ENCODE data around the gene SH2D1A. TPM values are rescaled to one million over a fixed set of nuclear protein-coding genes. Genes with fewer than 3 reads are reported as not detected.

Gene SH2D1A
- total and polyA plus RNA-seq, 10 of the 15 experiments (the other 5 are each of a cell fraction or from before 2014, with no cell fraction given), result 0.33 to 8.8 (median 0.54) TPM; not detected in 1

DNA sequence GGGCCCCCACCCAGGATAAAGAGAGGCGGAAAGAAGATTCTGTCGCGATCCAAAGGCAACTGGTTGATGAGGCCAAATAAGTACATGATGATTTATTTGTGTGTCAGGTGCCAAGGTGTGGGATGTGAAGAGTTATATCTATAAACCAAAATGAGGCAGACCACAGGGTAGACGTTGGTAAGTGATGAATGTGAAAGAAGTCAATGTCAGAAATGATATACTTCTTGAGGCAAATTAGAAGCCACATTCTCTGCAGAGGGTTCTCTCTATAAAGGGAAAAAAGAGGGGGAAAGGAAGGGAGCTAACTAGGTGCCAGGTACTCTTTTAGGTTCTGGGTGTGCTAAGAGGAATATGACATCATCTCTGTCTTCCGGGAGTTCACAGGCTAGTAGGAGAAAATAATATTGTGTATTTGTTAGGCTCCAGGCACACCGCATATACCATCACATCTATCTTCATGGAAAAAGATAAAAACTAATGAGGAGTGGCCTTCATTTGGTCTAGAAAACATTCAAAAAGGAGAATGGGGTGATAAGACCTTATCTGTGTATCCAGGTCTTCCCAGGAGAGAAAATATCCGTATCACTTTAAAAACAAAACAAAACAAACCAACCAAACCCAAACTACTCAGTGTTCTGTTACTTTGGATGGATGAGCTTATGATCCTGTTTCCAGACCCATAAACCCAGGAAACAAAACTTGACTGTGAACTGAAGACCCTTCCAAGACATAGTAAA, 4.8 kb upstream of the SH2D1A start:
- ATAC-seq, result no peak
- SMC1A ChIA-PET (ENCODE audit: uncharacterized antibody, unreplicated experiment), result no interaction called here
- no peak overlapping the region for H3K4me3 ChIP-seq
- BruUV-seq (replicated peaks), result no TSS peak
- no peak overlapping the region for H2AFZ ChIP-seq (ENCODE audit: control insufficient read depth, low read depth, low read length)
- RAD21 ChIA-PET (ENCODE audit: unreplicated experiment), result interaction anchor here (0.7 kb wide), 1 partner anchor 11 kb away, joined by 3 read pairs; no protein-coding TSS in a partner anchor
- H4K20me1 ChIP-seq (ENCODE audit: control insufficient read depth, insufficient read depth), result no peaks in the 10 kb centered on the region
- no peaks in the 10 kb centered on the region for H3K4me1 ChIP-seq (ENCODE audit: control insufficient read depth, insufficient read depth, low read length)
- CTCF ChIA-PET, result no interaction called here
- in situ Hi-C loops (cut with MboI), result no loop called here
- no peaks in the 10 kb centered on the region for H3K36me3 ChIP-seq (ENCODE audit: control insufficient read depth in 2 of 2, insufficient read depth in 2 of 2, low read length in 1 of 2)
- no peaks in the 10 kb centered on the region for H3K79me2 ChIP-seq (ENCODE audit: control insufficient read depth, insufficient read depth, low read length)
- POLR2A ChIA-PET, result no interaction called here
- no peaks in the 10 kb centered on the region for H3K27me3 ChIP-seq (replicated peaks in 1 of 2; ENCODE audit: control insufficient read depth in 2 of 2, insufficient read depth in 2 of 2, low read length in 1 of 2)
- WGBS (ENCODE audit: insufficient coverage, insufficient replicate concordance, low lambda C conversion rate, missing lambda C conversion rate), result 34% methylated on average over 7 of the region's 7 CpGs
- TF ChIP-seq LARP7 (IDR thresholded peaks at IDR 0.05) (no peak), ASH2L (IDR thresholded peaks at IDR 0.05; ENCODE audit: borderline replicate concordance, low read depth) (no peak), YY1 (IDR thresholded peaks at IDR 0.05; ENCODE audit: low read depth, low read length) (no peak), HDGF (IDR thresholded peaks at IDR 0.05) (no peak), CREB1 (IDR thresholded peaks at IDR 0.05; ENCODE audit: low read depth) (no peak), POLR2A (IDR thresholded peaks at IDR 0.05; ENCODE audit: low read depth, low read length) (no peak), PAX8 (IDR thresholded peaks at IDR 0.05) (no peak)
- no peak overlapping the region for H3K27ac ChIP-seq (ENCODE audit: control insufficient read depth, insufficient read depth)
- H3K9me3 ChIP-seq (replicated peaks; ENCODE audit: control insufficient read depth, insufficient read depth, low read length), result no peaks in the 10 kb centered on the region; the same call in 2 of the 3 replicates
- no peak for FAIRE-seq
- no peak overlapping the region for H3K4me2 ChIP-seq (ENCODE audit: control insufficient read depth, insufficient read depth)
- no peak overlapping the region for H3K9ac ChIP-seq (ENCODE audit: control insufficient read depth, insufficient read depth, low read length)
- intact Hi-C loops (cut with micrococcal nuclease; ENCODE audit: unreplicated experiment), result no loop called here
- DNase-seq (ENCODE audit: low read depth, low spot score), result no peak

DNA sequence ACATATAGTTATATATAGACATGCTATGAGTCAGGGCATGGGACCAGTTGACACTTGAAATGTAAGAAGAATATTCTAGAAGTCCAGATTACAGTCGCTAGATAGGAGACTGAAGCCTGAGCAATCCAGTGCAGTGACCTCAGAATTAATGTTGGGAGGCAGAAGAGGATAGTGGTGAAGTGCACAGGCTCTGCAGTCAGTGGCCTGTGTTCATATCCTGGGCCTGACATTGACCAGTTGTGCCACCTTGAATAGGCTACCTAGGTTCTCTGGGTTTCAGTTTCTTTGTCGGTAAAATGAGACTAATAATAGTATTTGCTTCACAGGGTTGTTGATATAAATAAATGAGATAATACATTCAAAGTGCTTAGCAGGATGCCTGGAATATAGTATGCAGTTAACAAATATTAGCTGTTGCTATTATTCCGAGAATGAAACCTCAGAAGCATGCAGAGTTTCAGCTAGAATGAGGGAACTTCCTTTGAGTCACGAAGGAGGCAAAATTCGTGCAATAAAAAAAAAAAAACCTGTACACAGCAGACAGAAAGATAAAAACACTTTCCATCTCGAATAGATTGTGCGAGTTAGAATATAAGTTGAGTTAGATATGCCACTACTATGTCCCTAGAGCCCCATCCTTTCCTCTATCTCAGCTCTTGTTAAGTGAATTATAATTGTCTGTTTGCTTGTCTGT, 4.0 kb upstream of the SH2D1A start:
- no peaks in the 10 kb centered on the region for H3K36me3 ChIP-seq (ENCODE audit: control insufficient read depth in 2 of 2, insufficient read depth in 2 of 2, low read length in 1 of 2)
- no peak overlapping the region for H2AFZ ChIP-seq (ENCODE audit: control insufficient read depth, low read depth, low read length)
- ChIA-PET CTCF (interaction anchor here (1.8 kb wide), 1 partner anchor 28 kb away, joined by 4 read pairs; no protein-coding TSS in a partner anchor), SMC1A (ENCODE audit: uncharacterized antibody, unreplicated experiment) (no interaction called here), POLR2A (no interaction called here), RAD21 (ENCODE audit: unreplicated experiment) (interaction anchor here (0.7 kb wide), 1 partner anchor 12 kb away, joined by 3 read pairs; no protein-coding TSS in a partner anchor)
- no TSS peak for BruUV-seq (replicated peaks)
- no peaks in the 10 kb centered on the region; the same call in 2 of the 3 replicates for H3K9me3 ChIP-seq (replicated peaks; ENCODE audit: control insufficient read depth, insufficient read depth, low read length)
- in situ Hi-C loops (cut with MboI), result no loop called here
- DNase-seq (ENCODE audit: low read depth, low spot score), result no peak
- FAIRE-seq, result no peak
- intact Hi-C loops (cut with micrococcal nuclease; ENCODE audit: unreplicated experiment), result no loop called here
- no peak overlapping the region for H3K9ac ChIP-seq (ENCODE audit: control insufficient read depth, insufficient read depth, low read length)
- no peak overlapping the region for H3K4me3 ChIP-seq
- H3K4me1 ChIP-seq (ENCODE audit: control insufficient read depth, insufficient read depth, low read length), result no peaks in the 10 kb centered on the region
- ATAC-seq, result peak; percentile 35; the same call in 2 of the 3 replicates
- no peaks in the 10 kb centered on the region for H4K20me1 ChIP-seq (ENCODE audit: control insufficient read depth, insufficient read depth)
- no peak overlapping the region for H3K4me2 ChIP-seq (ENCODE audit: control insufficient read depth, insufficient read depth)
- no peak overlapping the region for H3K27ac ChIP-seq (ENCODE audit: control insufficient read depth, insufficient read depth)
- no peaks in the 10 kb centered on the region; a peak in 1 of 4 replicates for H3K27me3 ChIP-seq (replicated peaks in 1 of 2; ENCODE audit: control insufficient read depth in 2 of 2, insufficient read depth in 2 of 2, low read length in 1 of 2)
- no peaks in the 10 kb centered on the region for H3K79me2 ChIP-seq (ENCODE audit: control insufficient read depth, insufficient read depth, low read length)
- 25% methylated on average over 7 of the region's 7 CpGs for WGBS (ENCODE audit: insufficient coverage, insufficient replicate concordance, low lambda C conversion rate, missing lambda C conversion rate)
- no peak for TF ChIP-seq ZNF217 (IDR thresholded peaks at IDR 0.05)
- TF ChIP-seq KDM1A (IDR thresholded peaks at IDR 0.05; ENCODE audit: borderline replicate concordance), result no peak
- TF ChIP-seq CBFB (IDR thresholded peaks at IDR 0.05; ENCODE audit: low read depth), result no peak
- TF ChIP-seq SP1 (IDR thresholded peaks at IDR 0.05; ENCODE audit: low read depth, low read length), result no peak
- no peak for TF ChIP-seq CBX5 (IDR thresholded peaks at IDR 0.05; ENCODE audit: low read depth)
- no peak for TF ChIP-seq SMARCA5 (IDR thresholded peaks at IDR 0.05)
- TF ChIP-seq, protein P1, sequence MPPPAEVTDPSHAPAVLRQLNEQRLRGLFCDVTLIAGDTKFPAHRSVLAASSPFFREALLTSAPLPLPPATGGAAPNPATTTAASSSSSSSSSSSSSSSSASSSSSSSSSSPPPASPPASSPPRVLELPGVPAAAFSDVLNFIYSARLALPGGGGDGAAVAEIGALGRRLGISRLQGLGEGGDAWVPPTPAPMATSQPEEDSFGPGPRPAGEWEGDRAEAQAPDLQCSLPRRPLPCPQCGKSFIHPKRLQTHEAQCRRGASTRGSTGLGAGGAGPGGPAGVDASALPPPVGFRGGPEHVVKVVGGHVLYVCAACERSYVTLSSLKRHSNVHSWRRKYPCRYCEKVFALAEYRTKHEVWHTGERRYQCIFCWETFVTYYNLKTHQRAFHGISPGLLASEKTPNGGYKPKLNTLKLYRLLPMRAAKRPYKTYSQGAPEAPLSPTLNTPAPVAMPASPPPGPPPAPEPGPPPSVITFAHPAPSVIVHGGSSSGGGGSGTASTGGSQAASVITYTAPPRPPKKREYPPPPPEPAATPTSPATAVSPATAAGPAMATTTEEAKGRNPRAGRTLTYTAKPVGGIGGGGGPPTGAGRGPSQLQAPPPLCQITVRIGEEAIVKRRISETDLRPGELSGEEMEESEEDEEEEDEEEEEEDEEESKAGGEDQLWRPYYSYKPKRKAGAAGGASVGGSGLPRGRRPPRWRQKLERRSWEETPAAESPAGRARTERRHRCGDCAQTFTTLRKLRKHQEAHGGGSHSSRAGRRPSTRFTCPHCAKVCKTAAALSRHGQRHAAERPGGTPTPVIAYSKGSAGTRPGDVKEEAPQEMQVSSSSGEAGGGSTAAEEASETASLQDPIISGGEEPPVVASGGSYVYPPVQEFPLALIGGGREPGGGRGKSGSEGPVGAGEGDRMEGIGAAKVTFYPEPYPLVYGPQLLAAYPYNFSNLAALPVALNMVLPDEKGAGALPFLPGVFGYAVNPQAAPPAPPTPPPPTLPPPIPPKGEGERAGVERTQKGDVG (CRISPR knock-in tag; IDR thresholded peaks at IDR 0.05), result no peak
